Measurements from ENCODE around the gene LIN7C.
A peak's percentile ranks its signal among the peaks of the same experiment; 100 is the strongest.
"Not testable (repeated sequence)": the region's sequence is repeated elsewhere in the genome, so short reads cannot be mapped to it uniquely, and the experiment has no call there.

Gene LIN7C

GRCh38 chr11:27506200-27507182 lies at the start of gene LIN7C:
Gene LIN7C, minus strand, starts transcription at chr11:27506769. Its CDS starts 17 bp downstream, at chr11:27506752.
- peak; percentile 98 for DNase-seq

- DNase-seq = no peak
These were observed 48.7 kb upstream of the LIN7C start for GRCh38 chr11:27555264-27555663.

- no peak for DNase-seq
These were observed 46.6 kb upstream of the LIN7C start for GRCh38 chr11:27553186-27553585.

GRCh38 chr11:27552341-27552740 lies 45.8 kb upstream of the LIN7C start:
- DNase-seq = no peak

GRCh38 chr11:27551127-27551526 lies 44.6 kb upstream of the LIN7C start:
- no peak for DNase-seq

GRCh38 chr11:27545946-27546345 lies 39.4 kb upstream of the LIN7C start:
- no peak for DNase-seq

GRCh38 chr11:27545035-27545434 lies 38.5 kb upstream of the LIN7C start:
- DNase-seq = no peak

GRCh38 chr11:27541790-27542189 lies 35.2 kb upstream of the LIN7C start:
- DNase-seq = no peak

GRCh38 chr11:27540051-27540450 lies 33.5 kb upstream of the LIN7C start:
- DNase-seq = no peak

- no peak for DNase-seq
These were observed 28.5 kb upstream of the LIN7C start for GRCh38 chr11:27535103-27535502.

- no peak for DNase-seq
These were observed 26.2 kb upstream of the LIN7C start for GRCh38 chr11:27532652-27533325.

- no peak for DNase-seq
These were observed 22.1 kb upstream of the LIN7C start for GRCh38 chr11:27528712-27529111.

- no peak for DNase-seq
These were observed 20.0 kb upstream of the LIN7C start for GRCh38 chr11:27526535-27526934.

- DNase-seq = no peak
These were observed 19.4 kb upstream of the LIN7C start for GRCh38 chr11:27525824-27526516.

- no peak for DNase-seq
These were observed 17.6 kb upstream of the LIN7C start for GRCh38 chr11:27524155-27524554.

- DNase-seq = no peak
These were observed 13.7 kb upstream of the LIN7C start for GRCh38 chr11:27520226-27520625.

GRCh38 chr11:27518518-27518917 lies 11.9 kb upstream of the LIN7C start:
- no peak for DNase-seq

- not testable (repeated sequence) for DNase-seq
These were observed 10.9 kb upstream of the LIN7C start for GRCh38 chr11:27517490-27517889.

GRCh38 chr11:27514558-27514957 lies 8.0 kb upstream of the LIN7C start:
- DNase-seq = no peak

GRCh38 chr11:27514076-27514475 lies 7.5 kb upstream of the LIN7C start:
- no peak for DNase-seq

- no peak for DNase-seq
These were observed 6.8 kb upstream of the LIN7C start for GRCh38 chr11:27513389-27513788.

GRCh38 chr11:27512238-27512637 lies 5.7 kb upstream of the LIN7C start:
- no peak for DNase-seq

GRCh38 chr11:27509908-27510307 lies 3.3 kb upstream of the LIN7C start:
- no peak for DNase-seq

Measured in NCI-H146 (cell line).